ENCODE results near the gene AHCYL2.

Gene AHCYL2

DNA sequence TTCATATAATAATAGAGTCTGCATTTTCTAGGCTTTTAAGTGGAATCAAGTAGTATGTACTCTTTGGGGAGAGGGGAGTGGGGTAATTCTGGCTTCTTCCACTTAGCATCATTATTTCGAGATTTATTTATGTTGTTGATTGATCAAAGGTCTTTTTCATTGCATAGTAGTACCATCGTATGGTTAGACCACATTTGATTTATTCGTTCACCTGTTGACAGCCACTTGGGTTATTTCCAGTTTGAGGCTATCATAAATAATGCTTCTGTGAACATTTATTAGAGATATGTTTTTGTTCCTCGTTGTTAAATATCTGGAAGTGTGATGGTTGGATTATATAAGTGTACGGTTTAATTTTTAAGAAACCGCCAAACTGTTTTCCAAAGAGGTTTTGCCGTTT, 52.8 kb downstream of the AHCYL2 start:
- Histone ChIP-seq H3K27ac (ENCODE audit: low read depth, low read length) (no peak overlapping the region), H3F3A (ENCODE audit: insufficient read depth) (no peaks in the 10 kb centered on the region), H3K36me3 (ENCODE audit: low read length) (no peaks in the 10 kb centered on the region), H3K9me3 (ENCODE audit: insufficient read depth, low read length) (no peaks in the 10 kb centered on the region), H3K9me2 (replicated peaks; ENCODE audit: insufficient read depth, low read length) (no peaks in the 10 kb centered on the region), H3K4me2 (ENCODE audit: low read depth, low read length, poor library complexity, severe bottlenecking) (no peak overlapping the region), H3K27me3 (ENCODE audit: low read length) (no peaks in the 10 kb centered on the region), H3K9ac (ENCODE audit: low read length) (no peak overlapping the region), H4K20me1 (ENCODE audit: low read depth, low read length) (no peaks in the 10 kb centered on the region), H2AFZ (ENCODE audit: low read depth, low read length, severe bottlenecking) (no peak overlapping the region), H3K4me3 (ENCODE audit: insufficient read depth, low read length, poor library complexity, severe bottlenecking) (no peak overlapping the region), H3K79me2 (ENCODE audit: insufficient read depth, low read length) (no peaks in the 10 kb centered on the region)
- no peak for TF ChIP-seq EZH2phosphoT487 (conservative IDR thresholded peaks at IDR 0.05; ENCODE audit: low read length)
- TF ChIP-seq, protein P1, sequence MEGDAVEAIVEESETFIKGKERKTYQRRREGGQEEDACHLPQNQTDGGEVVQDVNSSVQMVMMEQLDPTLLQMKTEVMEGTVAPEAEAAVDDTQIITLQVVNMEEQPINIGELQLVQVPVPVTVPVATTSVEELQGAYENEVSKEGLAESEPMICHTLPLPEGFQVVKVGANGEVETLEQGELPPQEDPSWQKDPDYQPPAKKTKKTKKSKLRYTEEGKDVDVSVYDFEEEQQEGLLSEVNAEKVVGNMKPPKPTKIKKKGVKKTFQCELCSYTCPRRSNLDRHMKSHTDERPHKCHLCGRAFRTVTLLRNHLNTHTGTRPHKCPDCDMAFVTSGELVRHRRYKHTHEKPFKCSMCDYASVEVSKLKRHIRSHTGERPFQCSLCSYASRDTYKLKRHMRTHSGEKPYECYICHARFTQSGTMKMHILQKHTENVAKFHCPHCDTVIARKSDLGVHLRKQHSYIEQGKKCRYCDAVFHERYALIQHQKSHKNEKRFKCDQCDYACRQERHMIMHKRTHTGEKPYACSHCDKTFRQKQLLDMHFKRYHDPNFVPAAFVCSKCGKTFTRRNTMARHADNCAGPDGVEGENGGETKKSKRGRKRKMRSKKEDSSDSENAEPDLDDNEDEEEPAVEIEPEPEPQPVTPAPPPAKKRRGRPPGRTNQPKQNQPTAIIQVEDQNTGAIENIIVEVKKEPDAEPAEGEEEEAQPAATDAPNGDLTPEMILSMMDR (IDR thresholded peaks at IDR 0.05; ENCODE audit: insufficient read depth, low read length, poor library complexity, severe bottlenecking), result no peak

DNA sequence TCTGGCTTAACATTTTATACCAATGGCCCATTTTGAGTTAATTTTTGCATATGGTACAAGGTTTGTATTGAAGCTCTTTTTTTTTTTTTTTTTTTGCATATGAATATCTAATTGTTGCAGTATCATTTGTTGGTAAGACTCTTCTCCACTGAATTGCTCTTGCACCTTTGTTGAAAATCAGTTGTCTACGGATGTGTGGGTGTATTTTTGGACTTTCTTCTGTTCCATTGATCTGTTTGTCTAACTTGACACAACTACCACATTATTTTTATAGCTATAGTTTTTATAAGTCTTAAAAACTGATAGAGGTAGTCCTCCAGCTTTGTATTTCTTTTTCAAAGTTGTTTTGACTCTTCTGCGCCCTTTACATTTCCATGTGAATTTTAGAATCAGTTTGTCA, 53.9 kb downstream of the AHCYL2 start:
- H3K27me3 ChIP-seq (ENCODE audit: low read length), result no peaks in the 10 kb centered on the region
- H3K4me3 ChIP-seq (ENCODE audit: insufficient read depth, low read length, poor library complexity, severe bottlenecking), result no peak overlapping the region
- TF ChIP-seq, protein P1 (IDR thresholded peaks at IDR 0.05; ENCODE audit: insufficient read depth, low read length, poor library complexity, severe bottlenecking), result no peak
- no peak for TF ChIP-seq EZH2phosphoT487 (conservative IDR thresholded peaks at IDR 0.05; ENCODE audit: low read length)
- H3K4me2 ChIP-seq (ENCODE audit: low read depth, low read length, poor library complexity, severe bottlenecking), result no peak overlapping the region
- H2AFZ ChIP-seq (ENCODE audit: low read depth, low read length, severe bottlenecking), result no peak overlapping the region
- no peaks in the 10 kb centered on the region for H3K79me2 ChIP-seq (ENCODE audit: insufficient read depth, low read length)
- no peak overlapping the region for H3K27ac ChIP-seq (ENCODE audit: low read depth, low read length)
- no peaks in the 10 kb centered on the region for H3K36me3 ChIP-seq (ENCODE audit: low read length)
- no peaks in the 10 kb centered on the region for H4K20me1 ChIP-seq (ENCODE audit: low read depth, low read length)
- no peak overlapping the region for H3K9ac ChIP-seq (ENCODE audit: low read length)
- no peaks in the 10 kb centered on the region for H3K9me2 ChIP-seq (replicated peaks; ENCODE audit: insufficient read depth, low read length)
- no peaks in the 10 kb centered on the region for H3K9me3 ChIP-seq (ENCODE audit: insufficient read depth, low read length)
- H3F3A ChIP-seq (ENCODE audit: insufficient read depth), result no peaks in the 10 kb centered on the region

DNA sequence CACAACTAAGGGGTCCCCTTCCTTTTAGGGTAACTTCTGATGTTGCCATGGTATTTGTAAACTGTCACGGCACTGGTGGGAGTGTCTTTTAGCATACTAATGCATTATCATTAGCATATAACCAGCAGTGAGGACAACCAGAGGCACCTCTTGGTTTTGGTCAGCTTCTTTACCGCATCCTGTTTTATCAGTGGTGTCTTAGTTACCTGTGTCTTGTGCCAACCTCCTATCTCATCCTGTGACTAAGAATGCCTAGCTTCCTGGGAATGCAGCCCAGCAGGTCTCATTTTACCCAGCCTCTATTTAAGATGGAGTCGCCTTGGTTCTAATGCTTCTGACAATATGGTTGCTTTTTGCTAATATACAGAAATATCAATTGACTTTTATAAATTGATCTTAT, 54.9 kb downstream of the AHCYL2 start:
- H3K9me2 ChIP-seq (replicated peaks; ENCODE audit: insufficient read depth, low read length), result no peaks in the 10 kb centered on the region
- no peak overlapping the region for H3K9ac ChIP-seq (ENCODE audit: low read length)
- H3K4me3 ChIP-seq (ENCODE audit: insufficient read depth, low read length, poor library complexity, severe bottlenecking), result no peak overlapping the region
- no peaks in the 10 kb centered on the region for H3K36me3 ChIP-seq (ENCODE audit: low read length)
- H3K9me3 ChIP-seq (ENCODE audit: insufficient read depth, low read length), result no peaks in the 10 kb centered on the region
- H3K27me3 ChIP-seq (ENCODE audit: low read length), result no peaks in the 10 kb centered on the region
- H3K27ac ChIP-seq (ENCODE audit: low read depth, low read length), result no peak overlapping the region
- no peaks in the 10 kb centered on the region for H3F3A ChIP-seq (ENCODE audit: insufficient read depth)
- no peaks in the 10 kb centered on the region for H3K79me2 ChIP-seq (ENCODE audit: insufficient read depth, low read length)
- H3K4me2 ChIP-seq (ENCODE audit: low read depth, low read length, poor library complexity, severe bottlenecking), result no peak overlapping the region
- TF ChIP-seq, protein P1 (IDR thresholded peaks at IDR 0.05; ENCODE audit: insufficient read depth, low read length, poor library complexity, severe bottlenecking), result no peak
- TF ChIP-seq EZH2phosphoT487 (conservative IDR thresholded peaks at IDR 0.05; ENCODE audit: low read length), result no peak
- H4K20me1 ChIP-seq (ENCODE audit: low read depth, low read length), result no peaks in the 10 kb centered on the region
- no peak overlapping the region for H2AFZ ChIP-seq (ENCODE audit: low read depth, low read length, severe bottlenecking)

Data from SU-DHL-6 (cell line).